Dendritic cell treated with granulocyte-macrophage colony-stimulating factor and Interleukin-4, amounts not matched to agents 40 ng/mL and 50 ng/mL, for 4 days (primary cell): ENCODE data around the gene NSD1.
"Not testable (repeated sequence)": the region's sequence is repeated elsewhere in the genome, so short reads cannot be mapped to it uniquely, and the experiment has no call there.

Source experiments
- H3K27ac Mint-ChIP-seq: one replicate; pipeline ENCODE4 v1.8.0; 2022; ENCODE audit warnings: mild to moderate bottlenecking, mixed read lengths
- H3K27me3 Mint-ChIP-seq: one replicate; pipeline ENCODE4 v1.8.0; 2022; ENCODE audit warnings: mild to moderate bottlenecking, mixed read lengths
- H3K36me3 Mint-ChIP-seq: one replicate; pipeline ENCODE4 v1.8.0; 2022; ENCODE audit warnings: low read depth, mixed read lengths
- H3K4me1 Mint-ChIP-seq: one replicate; pipeline ENCODE4 v1.8.0; 2022; ENCODE audit warnings: low read depth, mixed read lengths
- H3K4me3 Mint-ChIP-seq: one replicate; pipeline ENCODE4 v1.8.0; 2022; ENCODE audit warnings: mild to moderate bottlenecking, moderate library complexity, mixed read lengths
- H3K9me3 Mint-ChIP-seq: one replicate; pipeline ENCODE4 v1.8.0; 2022; ENCODE audit warnings: mixed read lengths
- intact Hi-C: fragments of 100-400 bp; cut with micrococcal nuclease; formaldehyde crosslinking; loops from one replicate; pipeline ENCODE4 v1.15.0; 2022

The NSD1 gene

DNA sequence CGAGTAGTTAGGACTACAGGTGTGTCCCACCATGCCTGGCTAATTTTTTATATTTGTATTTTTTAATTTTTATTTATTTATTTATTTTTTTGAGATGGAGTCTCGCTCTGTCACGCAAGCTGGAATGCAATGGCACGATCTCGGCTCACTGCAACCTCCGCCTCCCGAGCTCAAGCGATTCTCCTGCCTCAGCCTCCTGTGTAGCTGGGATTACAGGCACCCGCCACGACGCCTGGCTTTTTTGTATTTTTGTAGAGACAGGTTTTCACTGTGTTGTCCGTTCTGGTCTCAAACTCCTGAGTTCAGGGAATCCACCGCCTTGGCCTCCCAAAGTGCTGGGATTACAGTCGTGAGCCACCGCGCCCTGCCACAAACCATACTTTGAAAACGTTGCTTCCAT, 16.5 kb downstream of the NSD1 start:
- H3K4me1 Mint-ChIP-seq, H3K4me3 Mint-ChIP-seq, intact Hi-C loops, H3K9me3 Mint-ChIP-seq, H3K27ac Mint-ChIP-seq, H3K27me3 Mint-ChIP-seq: not testable (repeated sequence)
- peaks cover 71% of the 10 kb centered on the region for H3K36me3 Mint-ChIP-seq

- Mint-ChIP-seq H3K36me3 (peaks cover 45% of the 10 kb centered on the region), H3K4me3 (no peak overlapping the region), H3K27ac (no peak overlapping the region), H3K9me3 (no peaks in the 10 kb centered on the region), H3K27me3 (no peaks in the 10 kb centered on the region), H3K4me1 (peaks cover 13% of the 10 kb centered on the region)
- intact Hi-C loops = no loop called here
These were observed 20.6 kb downstream of the NSD1 start for GRCh38 chr5:177154003-177154643.

DNA sequence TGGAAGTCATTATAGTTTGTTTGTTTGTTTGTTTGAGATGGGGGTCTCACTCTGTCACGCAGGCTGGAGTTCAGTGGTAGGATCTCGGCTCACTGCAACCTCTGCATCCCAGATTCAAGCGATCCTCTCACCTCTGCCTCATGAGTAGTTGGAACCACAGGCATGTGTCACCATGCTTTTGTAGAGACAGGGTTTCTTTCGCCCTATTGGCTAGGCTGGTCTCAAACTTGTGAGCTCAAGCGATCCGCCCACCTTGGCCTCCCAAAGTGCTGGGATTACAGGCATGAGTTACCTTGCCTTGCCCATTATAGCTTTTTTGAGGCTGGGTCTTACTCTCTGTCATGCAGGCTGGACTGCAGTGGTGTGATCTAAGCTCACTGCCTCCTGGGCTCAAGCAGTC, 28.8 kb downstream of the NSD1 start:
- intact Hi-C loops = no loop called here
- peak overlapping the region; percentile 15 for H3K27ac Mint-ChIP-seq
- H3K27me3 Mint-ChIP-seq = no peaks in the 10 kb centered on the region

GRCh38 chr5:177163500-177163899, 29.9 kb downstream of the NSD1 start:
- intact Hi-C loops = no loop called here
- H3K4me3 Mint-ChIP-seq = no peak overlapping the region
- no peaks in the 10 kb centered on the region for H3K27me3 Mint-ChIP-seq
- peaks cover 85% of the 10 kb centered on the region for H3K36me3 Mint-ChIP-seq
- H3K9me3 Mint-ChIP-seq = no peaks in the 10 kb centered on the region
- H3K4me1 Mint-ChIP-seq = peaks cover 1% of the 10 kb centered on the region
- no peak overlapping the region for H3K27ac Mint-ChIP-seq

More for the DNA sequence above, 28.8 kb downstream of the NSD1 start:
- peaks cover 12% of the 10 kb centered on the region for H3K4me1 Mint-ChIP-seq
- no peaks in the 10 kb centered on the region for H3K9me3 Mint-ChIP-seq
- peaks cover 84% of the 10 kb centered on the region for H3K36me3 Mint-ChIP-seq
- no peak overlapping the region for H3K4me3 Mint-ChIP-seq

DNA sequence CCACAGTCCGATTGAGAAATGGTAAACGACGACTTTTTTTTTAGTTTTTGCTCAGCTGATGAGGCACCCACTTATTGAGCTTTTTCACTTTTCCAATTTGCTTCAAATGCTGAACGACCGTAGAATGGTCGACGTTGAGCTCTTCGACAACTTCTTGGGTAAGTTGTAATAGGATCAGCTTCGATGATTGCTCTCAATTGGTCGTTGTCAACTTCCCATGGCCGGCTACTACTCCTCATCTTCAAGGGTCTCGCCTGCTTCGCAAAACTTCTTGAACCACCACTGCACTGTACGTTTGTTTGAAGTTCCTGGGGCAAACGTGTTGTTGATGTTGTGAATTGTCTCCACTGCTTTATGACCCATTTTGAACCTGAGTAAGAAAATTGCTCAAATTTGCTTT, 35.7 kb downstream of the NSD1 start:
- Mint-ChIP-seq H3K36me3 (peaks cover 66% of the 10 kb centered on the region), H3K27me3 (no peaks in the 10 kb centered on the region), H3K4me3 (no peak overlapping the region), H3K27ac (no peak overlapping the region), H3K9me3 (no peaks in the 10 kb centered on the region), H3K4me1 (no peaks in the 10 kb centered on the region)
- intact Hi-C loops = no loop called here

- no peaks in the 10 kb centered on the region for H3K4me1 Mint-ChIP-seq
- H3K9me3 Mint-ChIP-seq = no peaks in the 10 kb centered on the region
- H3K27me3 Mint-ChIP-seq = no peaks in the 10 kb centered on the region
- no peak overlapping the region for H3K4me3 Mint-ChIP-seq
- H3K36me3 Mint-ChIP-seq = peaks cover 52% of the 10 kb centered on the region
- H3K27ac Mint-ChIP-seq = no peak overlapping the region
- intact Hi-C loops = no loop called here
These were observed 38.4 kb downstream of the NSD1 start for GRCh38 chr5:177171961-177172360.

GRCh38 chr5:177175336-177175735, 41.8 kb downstream of the NSD1 start:
- no peaks in the 10 kb centered on the region for H3K9me3 Mint-ChIP-seq
- intact Hi-C loops = no loop called here
- no peak overlapping the region for H3K4me3 Mint-ChIP-seq
- H3K4me1 Mint-ChIP-seq = peaks cover 8% of the 10 kb centered on the region
- no peak overlapping the region for H3K27ac Mint-ChIP-seq
- no peaks in the 10 kb centered on the region for H3K27me3 Mint-ChIP-seq
- H3K36me3 Mint-ChIP-seq = peaks cover 31% of the 10 kb centered on the region

GRCh38 chr5:177176175-177176711, 42.7 kb downstream of the NSD1 start:
- H3K27me3 Mint-ChIP-seq = no peaks in the 10 kb centered on the region
- H3K9me3 Mint-ChIP-seq = no peaks in the 10 kb centered on the region
- no peak overlapping the region for H3K27ac Mint-ChIP-seq
- intact Hi-C loops = no loop called here
- peaks cover 8% of the 10 kb centered on the region for H3K4me1 Mint-ChIP-seq
- no peak overlapping the region for H3K4me3 Mint-ChIP-seq
- H3K36me3 Mint-ChIP-seq = peaks cover 39% of the 10 kb centered on the region

- H3K9me3 Mint-ChIP-seq, H3K4me3 Mint-ChIP-seq, H3K27me3 Mint-ChIP-seq, H3K27ac Mint-ChIP-seq, intact Hi-C loops, H3K4me1 Mint-ChIP-seq: not testable (repeated sequence)
- peaks cover 48% of the 10 kb centered on the region for H3K36me3 Mint-ChIP-seq
These were observed 44.4 kb downstream of the NSD1 start for GRCh38 chr5:177177847-177178437.

DNA sequence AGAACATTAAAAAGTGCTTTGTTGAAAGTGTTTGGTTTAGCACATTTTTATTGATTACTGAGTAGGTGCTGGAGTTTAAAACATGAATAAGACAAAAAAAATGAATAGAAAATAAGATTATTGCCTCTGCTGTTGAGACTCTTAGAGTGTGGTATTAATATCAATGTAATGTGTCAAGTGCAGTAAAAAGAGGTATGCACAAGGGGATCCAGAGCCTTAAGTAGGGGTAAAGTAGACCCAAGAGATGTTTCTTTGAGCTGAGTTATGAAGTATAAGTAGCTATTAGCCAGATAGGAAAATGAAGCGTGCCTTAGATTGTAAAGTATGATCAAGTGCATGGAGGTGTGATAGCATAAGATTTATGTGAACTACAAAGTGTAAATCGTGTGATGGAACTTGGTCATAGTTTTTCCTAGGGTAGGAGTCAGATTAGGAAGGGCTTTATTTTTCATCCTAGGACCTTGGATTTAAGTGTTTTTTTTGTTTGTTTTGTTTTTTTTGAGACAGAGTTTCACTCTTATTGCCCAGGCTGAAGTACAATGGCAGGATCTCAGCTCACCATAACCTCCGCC, 45.2 kb downstream of the NSD1 start:
- intact Hi-C loops = no loop called here
- Mint-ChIP-seq H3K36me3 (peaks cover 42% of the 10 kb centered on the region), H3K27me3 (no peaks in the 10 kb centered on the region), H3K4me3 (no peak overlapping the region), H3K9me3 (no peaks in the 10 kb centered on the region), H3K27ac (no peak overlapping the region), H3K4me1 (peaks cover 12% of the 10 kb centered on the region)

- peaks cover 18% of the 10 kb centered on the region for H3K4me1 Mint-ChIP-seq
- H3K4me3 Mint-ChIP-seq = no peak overlapping the region
- intact Hi-C loops = no loop called here
- peaks cover 35% of the 10 kb centered on the region for H3K36me3 Mint-ChIP-seq
- no peaks in the 10 kb centered on the region for H3K27me3 Mint-ChIP-seq
- H3K27ac Mint-ChIP-seq = no peak overlapping the region
- H3K9me3 Mint-ChIP-seq = no peaks in the 10 kb centered on the region
These were observed 45.9 kb downstream of the NSD1 start for GRCh38 chr5:177179431-177179830.

DNA sequence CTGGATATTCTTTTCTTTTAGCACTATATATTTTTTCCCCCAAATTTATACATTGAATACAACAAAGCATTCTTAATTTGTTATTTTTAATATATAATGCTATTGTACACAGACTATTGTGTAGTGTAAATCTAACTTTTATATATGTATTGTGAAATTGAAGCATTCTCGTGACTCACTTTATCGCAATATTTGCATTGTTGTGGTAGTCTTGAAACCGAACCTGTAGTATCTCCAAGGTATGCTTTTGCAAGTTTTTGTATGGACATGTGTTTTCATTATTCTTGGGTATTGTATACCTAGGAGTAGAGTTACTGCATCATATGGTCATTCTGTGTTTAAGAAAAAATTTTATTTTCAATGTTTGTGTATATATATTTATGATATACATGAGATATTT, 49.6 kb downstream of the NSD1 start:
- Mint-ChIP-seq H3K4me3 (no peak overlapping the region), H3K27ac (no peak overlapping the region), H3K36me3 (peaks cover 36% of the 10 kb centered on the region), H3K4me1 (peaks cover 36% of the 10 kb centered on the region), H3K27me3 (no peaks in the 10 kb centered on the region), H3K9me3 (no peaks in the 10 kb centered on the region)
- intact Hi-C loops = no loop called here

- Mint-ChIP-seq H3K36me3 (peaks cover 43% of the 10 kb centered on the region), H3K27me3 (no peaks in the 10 kb centered on the region), H3K9me3 (no peaks in the 10 kb centered on the region), H3K4me3 (no peak overlapping the region), H3K4me1 (peaks cover 33% of the 10 kb centered on the region), H3K27ac (peak overlapping the region; percentile 16)
- intact Hi-C loops = no loop called here
These were observed 50.3 kb downstream of the NSD1 start for GRCh38 chr5:177183766-177184360.

GRCh38 chr5:177185993-177186392, 52.4 kb downstream of the NSD1 start:
- Mint-ChIP-seq H3K9me3 (no peaks in the 10 kb centered on the region), H3K4me3 (no peak overlapping the region), H3K27ac (no peak overlapping the region), H3K36me3 (peaks cover 38% of the 10 kb centered on the region), H3K4me1 (peaks cover 28% of the 10 kb centered on the region), H3K27me3 (no peaks in the 10 kb centered on the region)
- intact Hi-C loops = no loop called here
